Smooth muscle cell of the pulmonary artery (primary cell): ENCODE measurements around the gene TSPAN10. TPM values are rescaled to one million over a fixed set of nuclear protein-coding genes. Genes with fewer than 3 reads are reported as not detected.

Experiments
- total RNA-seq: library from RNA; depleted of rRNA; stranded (reverse); fragments of >200 nt; gene quantifications from 2 replicates; pipeline ENCODE4 v1.2.3, GENCODE V29; 2014

Gene TSPAN10
- total RNA-seq: 3.6 TPM in 2 replicates

DNA sequence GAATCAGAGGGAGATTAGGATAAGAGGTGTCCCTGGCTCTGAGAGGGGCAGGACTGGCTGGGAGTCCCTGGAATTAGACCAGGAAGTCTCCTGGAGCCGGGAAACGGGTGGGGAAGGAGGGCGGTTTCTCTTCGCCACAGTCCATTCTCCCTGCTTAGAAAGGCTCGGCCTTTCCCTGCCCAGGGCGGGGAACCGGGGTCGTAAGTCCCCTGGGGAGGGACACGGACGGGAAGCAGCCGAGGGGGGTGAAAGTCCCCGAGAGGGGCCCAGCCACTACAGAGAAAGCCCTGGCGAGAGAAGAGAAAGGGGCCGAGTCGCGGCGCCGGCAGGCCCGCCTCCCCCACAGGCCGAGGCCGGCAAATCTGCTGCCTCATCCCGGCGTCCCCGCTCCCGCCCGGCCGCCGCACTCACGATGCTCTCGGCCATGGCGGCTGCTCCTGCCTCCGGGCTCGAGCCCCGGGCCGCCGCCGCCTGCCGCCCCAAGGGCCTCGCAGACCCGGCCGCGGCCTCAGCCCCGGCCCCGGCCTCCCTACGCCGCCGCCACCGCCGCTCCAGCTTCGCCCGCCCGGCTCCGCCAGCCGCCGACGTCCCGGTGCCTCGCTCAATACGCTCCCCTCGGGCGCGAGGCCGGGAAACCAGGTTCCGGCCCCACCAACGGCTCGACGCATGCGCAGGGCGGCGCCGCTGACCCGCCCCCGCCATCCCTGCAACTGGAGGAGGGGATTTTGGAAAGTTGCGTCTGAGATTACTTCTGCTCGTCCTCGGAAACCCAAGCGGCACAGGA lies at the start of gene TSPAN10, which contains the start of gene NPLOC4:
TSS of gene TSPAN10 (plus strand) at position 692 of the 784 bp plus-strand sequence. CDS start 5,217 bp downstream, outside the sequence.
TSS of gene NPLOC4 (minus strand) at position 608 of the 784 bp plus-strand sequence. CDS start at position 426, 182 bp downstream.

DNA sequence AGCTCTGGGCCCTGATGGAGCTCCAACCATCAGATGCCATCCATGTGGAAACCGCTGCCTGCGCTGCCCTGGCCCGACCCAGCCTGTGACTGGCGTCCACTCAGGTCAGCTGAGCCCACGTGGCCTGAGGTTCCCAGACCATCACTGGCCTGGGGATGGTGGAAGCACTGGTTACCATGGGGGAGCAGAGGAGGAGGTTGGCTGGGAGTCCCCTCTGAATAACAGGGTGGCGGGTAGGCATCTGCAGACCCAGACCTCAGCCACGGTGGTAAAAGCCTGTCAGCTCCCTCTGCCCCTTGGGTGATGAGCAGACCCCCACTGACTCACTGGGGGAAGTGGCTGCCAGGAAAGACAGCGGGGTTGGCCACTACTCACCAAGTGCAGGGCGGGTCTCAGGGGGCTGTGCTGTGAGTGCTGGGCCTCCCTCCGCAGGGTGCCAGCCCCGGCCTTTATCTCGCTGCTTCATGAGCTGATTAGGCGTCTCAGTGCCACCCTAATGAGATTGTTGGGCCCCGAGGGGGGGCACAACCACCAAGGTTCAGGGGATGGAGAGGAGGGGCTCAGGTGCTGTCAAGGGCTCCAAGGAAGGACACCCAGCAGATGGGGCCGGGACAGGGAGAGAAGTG lies 19.2 kb downstream of the TSPAN10 start, which contains the start of gene PDE6G:
TSS of gene PDE6G (minus strand) at position 425 of the 626 bp plus-strand sequence. CDS start 3,237 bp downstream, outside the sequence.

DNA sequence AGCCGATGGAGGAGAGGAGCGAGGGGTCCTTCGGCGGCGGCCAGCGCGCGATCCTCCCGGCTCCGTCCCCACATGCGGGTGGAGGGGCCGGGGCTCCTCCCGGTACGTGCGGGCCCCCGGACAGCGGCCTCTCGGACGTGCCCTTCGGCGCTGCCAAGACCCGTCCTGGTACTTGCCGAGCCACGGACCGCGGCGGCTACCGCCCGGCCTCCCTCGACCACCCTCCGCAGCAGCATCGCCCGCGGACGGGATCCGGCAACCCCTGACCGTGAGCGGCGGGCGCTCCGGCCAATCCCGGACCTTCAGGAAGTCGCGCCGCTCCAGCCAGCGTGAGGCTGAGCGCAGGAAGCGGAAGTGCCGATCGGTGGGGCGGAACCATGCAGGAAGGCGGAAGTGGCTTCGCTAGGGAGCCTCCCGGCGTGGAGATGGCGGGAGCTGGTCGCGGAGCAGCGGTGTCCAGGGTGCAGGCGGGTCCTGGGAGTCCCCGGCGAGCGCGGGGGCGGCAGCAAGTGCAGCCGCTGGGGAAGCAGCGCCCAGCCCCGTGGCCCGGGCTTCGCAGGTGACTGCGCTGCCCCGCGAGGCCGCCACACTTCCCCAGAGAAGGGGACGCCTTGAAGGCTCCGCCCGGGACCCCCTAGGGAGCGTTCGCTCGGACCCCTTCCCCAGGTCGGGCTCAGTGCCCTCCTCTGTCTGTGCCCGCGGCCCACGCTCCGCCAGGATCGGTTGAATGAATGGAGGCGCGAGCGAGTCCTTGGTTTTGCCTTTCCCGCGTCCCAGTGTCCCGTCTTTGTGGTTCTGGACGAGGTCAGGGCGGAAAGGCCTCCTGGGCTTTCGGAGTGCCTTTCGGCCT lies 29.6 kb downstream of the TSPAN10 start, which contains the start of the genes CCDC137 and OXLD1:
TSS of gene CCDC137 (plus strand) at position 396 of the 850 bp plus-strand sequence. CDS start at position 426, 30 bp downstream.
TSS of gene OXLD1 (minus strand) at position 264 of the 850 bp plus-strand sequence. CDS start at position 236, 28 bp downstream.

DNA sequence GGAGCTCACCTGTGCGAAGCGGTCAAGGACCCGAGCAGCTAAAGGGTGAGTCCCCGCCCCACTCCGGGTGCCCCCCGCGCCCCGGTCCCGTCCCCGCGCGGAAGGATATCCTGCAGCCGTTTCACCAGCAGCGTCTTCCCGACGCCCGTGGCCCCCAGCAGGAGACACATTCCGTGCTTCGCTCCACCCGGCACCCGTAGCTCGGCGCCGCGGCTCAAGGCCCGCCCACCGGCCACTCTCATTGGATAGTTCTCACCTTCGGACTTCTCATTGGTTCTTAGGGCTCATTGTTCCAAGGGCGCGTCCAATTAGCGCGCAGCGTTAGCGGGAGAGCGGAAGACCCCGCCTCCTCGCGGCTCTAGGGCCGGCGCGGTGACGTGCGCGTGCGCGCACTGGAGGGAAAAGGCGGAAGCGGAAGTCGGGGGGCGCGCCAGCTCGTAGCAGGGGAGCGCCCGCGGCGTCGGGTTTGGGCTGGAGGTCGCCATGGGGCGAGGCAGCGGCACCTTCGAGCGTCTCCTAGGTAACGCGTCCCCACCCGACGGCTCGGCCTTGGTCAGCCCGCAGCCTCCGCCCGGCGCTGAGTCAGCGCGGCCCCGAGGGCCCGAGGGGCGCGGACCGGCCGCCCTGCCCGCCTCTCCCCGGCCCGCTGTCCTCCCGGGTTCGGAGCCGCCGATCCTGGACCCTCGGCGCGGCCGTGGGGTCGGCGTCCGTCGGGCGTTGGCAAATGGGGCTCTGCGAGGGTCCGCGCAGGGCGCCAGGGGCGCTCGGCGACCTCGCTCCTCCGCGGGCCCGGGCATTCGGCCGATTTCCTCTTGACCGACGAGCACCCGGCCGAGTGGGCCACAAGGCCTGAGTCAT lies 46.8 kb downstream of the TSPAN10 start, which contains the start of the genes ARL16 and HGS:
TSS of gene ARL16 (minus strand) at position 214 of the 858 bp plus-strand sequence. CDS start at position 170, 44 bp downstream.
TSS of gene HGS (plus strand) at position 428 of the 858 bp plus-strand sequence. CDS start at position 484, 56 bp downstream.

Other genes with a start within 250 kb of the TSPAN10 start
- gene BAHCC1, start 241.7 kb upstream of the TSPAN10 start, total RNA-seq: 12.4 and 14.3 TPM in 2 replicates
- gene ACTG1, start 124.4 kb upstream of the TSPAN10 start, total RNA-seq: 10,617 and 11,641 TPM in 2 replicates
- gene FSCN2, start 108.8 kb upstream of the TSPAN10 start, total RNA-seq: 2.0 and 11.0 TPM in 2 replicates
- gene FAAP100, start 84.8 kb upstream of the TSPAN10 start, total RNA-seq: 19.3 and 22.9 TPM in 2 replicates
- gene NPLOC4, start 84 bp upstream of the TSPAN10 start, total RNA-seq: 91.2 and 127 TPM in 2 replicates
- gene PDE6G, start 19.3 kb downstream of the TSPAN10 start, total RNA-seq: not detected in 2 replicates
- gene OXLD1, start 29.4 kb downstream of the TSPAN10 start, total RNA-seq: 21.6 and 23.7 TPM in 2 replicates
- gene CCDC137, start 29.5 kb downstream of the TSPAN10 start, total RNA-seq: 5.4 and 6.8 TPM in 2 replicates
- 17.1 and 18.2 TPM in 2 replicates for gene ARL16, start 46.6 kb downstream of the TSPAN10 start, total RNA-seq
- 75.7 and 112 TPM in 2 replicates for gene HGS, start 46.8 kb downstream of the TSPAN10 start, total RNA-seq
- gene MRPL12, start 66.2 kb downstream of the TSPAN10 start, total RNA-seq: 7.2 and 10.0 TPM in 2 replicates
- 5.5 and 8.6 TPM in 2 replicates for gene SLC25A10, start 75.1 kb downstream of the TSPAN10 start, total RNA-seq
- not detected in 2 replicates for gene GCGR, start 167.0 kb downstream of the TSPAN10 start, total RNA-seq
- gene MCRIP1, start 196.1 kb downstream of the TSPAN10 start, total RNA-seq: 122 and 125 TPM in 2 replicates
- not detected in 2 replicates for gene PPP1R27, start 197.9 kb downstream of the TSPAN10 start, total RNA-seq
- 3,676 and 4,428 TPM in 2 replicates for gene P4HB, start 223.3 kb downstream of the TSPAN10 start, total RNA-seq
- 216 and 298 TPM in 2 replicates for gene ARHGDIA, start 234.1 kb downstream of the TSPAN10 start, total RNA-seq